ENCODE measurements around the gene P2RY11.

GRCh38 chr19:10104130-10104513, 7.4 kb upstream of the P2RY11 start:
- no peak for TF ChIP-seq CTCF (IDR thresholded peaks at IDR 0.05)
- no peak for TF ChIP-seq EZH2 (IDR thresholded peaks at IDR 0.05; ENCODE audit: borderline replicate concordance, insufficient read depth, low read depth, low read length, poor library complexity, severe bottlenecking)

Measured in B cell (primary cell).